Testis (tissue), 3 donors: Measurements from ENCODE around the gene EVC. TPM values are rescaled to one million over a fixed set of nuclear protein-coding genes. Genes with fewer than 3 reads are reported as not detected.

Experiments
- DNase-seq: peaks from one replicate; pipeline ENCODE4 v3.0.0-alpha.2; 2019
- H3K27ac ChIP-seq, 2 donors: fragments of 200-600 bp; sonication (generic); one replicate each; pipeline ENCODE4 v1.5.1; 2019
- H3K27me3 ChIP-seq: fragments of 200-600 bp; sonication (generic); one replicate; pipeline ENCODE4 v1.5.1; 2019
- H3K36me3 ChIP-seq: fragments of 200-600 bp; sonication (generic); one replicate; pipeline ENCODE4 v1.5.1; 2017; ENCODE audit warnings: low read depth; ENCODE audit errors: missing control alignments
- H3K4me1 ChIP-seq: fragments of 200-600 bp; sonication (generic); one replicate; pipeline ENCODE4 v1.5.1; 2019
- H3K4me3 ChIP-seq, 2 donors: fragments of 200-600 bp; sonication (generic); one replicate each; pipeline ENCODE4 v1.5.1; 2017 to 2019
- H3K9me3 ChIP-seq: fragments of 200-600 bp; sonication (generic); one replicate; pipeline ENCODE4 v1.5.1; 2017
- POLR2A ChIP-seq: fragments of 450-650 bp; IDR thresholded peaks from one replicate; pipeline ENCODE4 v1.6.1; 2017; ENCODE audit warnings: antibody characterized with exemption, mild to moderate bottlenecking, moderate library complexity
- WGBS, 2 donors: methylation state at CpG; one replicate each; pipeline ENCODE4 v1.1.5; 2018; 5-methylcytosine and 5-hydroxymethylcytosine counted together
- intact Hi-C: fragments of 100-400 bp; cut with DNase I; formaldehyde crosslinking; loops from one replicate; pipeline ENCODE4 v1.15.1; 2023; ENCODE audit warnings: low total_unique reads
- polyA plus RNA-seq: library from polyadenylated mRNA; stranded (reverse); fragments of 350-450 nt; fragmentation: Illumina TruSeq; extraction: RNeasy Lipid Tissue Mini Kit (QIAGEN cat#74804); gene quantifications from one replicate; pipeline ENCODE4 v1.2.3, GENCODE V29; 2014; ENCODE audit warnings: low read depth, low replicate concordance; ENCODE audit not compliant: insufficient read depth
- total RNA-seq, 2 donors: library from RNA; depleted of rRNA; stranded (reverse); fragments of >200 nt; gene quantifications; one replicate each; pipeline ENCODE4 v1.2.3, GENCODE V29; 2016
- TF ChIP-seq, protein P1 (sequence below), 3 experiments: fragments of 450-650 bp in 2 of 3; fragments of 200-600 bp in 1 of 3; sonication (generic) in 1 of 3; IDR thresholded peaks; one replicate each; pipeline ENCODE4 v1.5.1; 2016 to 2019; ENCODE audit warnings: antibody characterized with exemption in 3 of 3, mild to moderate bottlenecking in 2 of 3, moderate library complexity in 1 of 3

Gene EVC
- total and polyA plus RNA-seq, 3 donors from 2014 or later: 9.0 to 39.6 (median 33.4) TPM

DNA sequence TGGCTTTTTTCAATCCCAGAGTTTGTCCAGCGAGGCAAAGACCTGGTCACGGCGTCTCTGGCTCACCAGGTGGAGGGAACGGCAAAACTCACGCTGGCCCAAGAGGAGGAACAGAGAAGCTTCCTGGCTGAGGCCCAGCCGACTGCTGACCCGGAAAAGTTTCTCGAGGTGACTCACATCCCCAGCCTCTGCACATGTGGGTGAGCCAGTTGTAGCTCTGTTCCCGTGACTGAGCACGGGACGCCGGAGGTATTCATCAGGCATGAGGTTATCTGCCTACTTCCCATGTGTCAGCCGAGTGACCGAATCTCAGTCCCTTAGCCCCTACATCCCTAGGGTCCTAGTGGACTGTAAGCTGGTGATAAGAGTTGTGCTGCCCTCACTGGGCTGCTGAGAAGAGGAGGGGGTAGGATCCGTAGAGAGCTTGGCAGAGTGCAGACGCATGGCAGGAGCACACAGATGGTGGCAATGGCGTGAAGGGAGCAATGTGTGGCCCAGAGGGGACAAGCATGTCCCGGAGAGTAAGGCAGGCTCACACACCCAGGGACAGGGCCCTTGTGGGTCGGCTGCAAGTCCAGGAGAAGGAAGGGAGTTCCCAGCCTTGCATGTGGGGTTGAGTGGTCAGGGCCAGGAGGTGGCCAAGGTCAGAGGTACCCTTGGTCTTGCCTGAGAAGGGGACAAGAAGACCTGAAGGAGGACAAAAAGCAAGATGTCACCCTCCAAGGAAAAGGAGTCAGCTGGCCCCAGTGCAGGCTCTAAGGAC lies 42.9 kb downstream of the EVC start:
- Histone ChIP-seq H3K36me3 (no peaks in the 10 kb centered on the region), H3K27ac (no peak overlapping the region), H3K4me1 (no peaks in the 10 kb centered on the region), H3K27me3 (no peaks in the 10 kb centered on the region), H3K4me3 (no peak overlapping the region), H3K9me3 (no peaks in the 10 kb centered on the region)
- TF ChIP-seq, protein P1, sequence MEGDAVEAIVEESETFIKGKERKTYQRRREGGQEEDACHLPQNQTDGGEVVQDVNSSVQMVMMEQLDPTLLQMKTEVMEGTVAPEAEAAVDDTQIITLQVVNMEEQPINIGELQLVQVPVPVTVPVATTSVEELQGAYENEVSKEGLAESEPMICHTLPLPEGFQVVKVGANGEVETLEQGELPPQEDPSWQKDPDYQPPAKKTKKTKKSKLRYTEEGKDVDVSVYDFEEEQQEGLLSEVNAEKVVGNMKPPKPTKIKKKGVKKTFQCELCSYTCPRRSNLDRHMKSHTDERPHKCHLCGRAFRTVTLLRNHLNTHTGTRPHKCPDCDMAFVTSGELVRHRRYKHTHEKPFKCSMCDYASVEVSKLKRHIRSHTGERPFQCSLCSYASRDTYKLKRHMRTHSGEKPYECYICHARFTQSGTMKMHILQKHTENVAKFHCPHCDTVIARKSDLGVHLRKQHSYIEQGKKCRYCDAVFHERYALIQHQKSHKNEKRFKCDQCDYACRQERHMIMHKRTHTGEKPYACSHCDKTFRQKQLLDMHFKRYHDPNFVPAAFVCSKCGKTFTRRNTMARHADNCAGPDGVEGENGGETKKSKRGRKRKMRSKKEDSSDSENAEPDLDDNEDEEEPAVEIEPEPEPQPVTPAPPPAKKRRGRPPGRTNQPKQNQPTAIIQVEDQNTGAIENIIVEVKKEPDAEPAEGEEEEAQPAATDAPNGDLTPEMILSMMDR (IDR thresholded peaks at IDR 0.05): no peak
- TF ChIP-seq POLR2A: no peak
- no peak for DNase-seq
- intact Hi-C loops: no loop called here
- 90 to 91% methylated on average over 13 to 19 of the region's 19 CpGs for WGBS, 2 donors

DNA sequence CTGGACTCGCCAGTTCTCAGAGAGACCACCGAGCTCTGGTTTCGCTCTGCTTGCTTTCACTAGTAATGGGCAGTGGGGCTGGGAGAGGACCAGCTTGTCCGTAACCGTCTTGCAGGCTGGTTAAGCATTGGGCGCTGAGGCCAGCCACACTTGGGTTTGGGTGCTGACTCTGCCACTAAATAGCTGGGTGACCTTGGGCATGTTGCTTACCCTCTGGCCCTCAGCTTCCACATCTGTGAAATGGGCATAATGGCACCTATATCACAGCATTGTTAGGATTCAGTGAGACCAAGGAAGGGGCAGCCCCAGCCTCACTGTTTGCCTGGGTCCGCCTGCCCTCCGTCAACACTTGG lies 43.5 kb downstream of the EVC start:
- Histone ChIP-seq H3K27ac (no peak overlapping the region), H3K36me3 (no peaks in the 10 kb centered on the region), H3K4me3 (no peak overlapping the region), H3K27me3 (no peaks in the 10 kb centered on the region), H3K9me3 (no peaks in the 10 kb centered on the region), H3K4me1 (no peaks in the 10 kb centered on the region)
- WGBS, 2 donors: 88 to 91% methylated on average over 6 to 8 of the region's 8 CpGs
- no peak for TF ChIP-seq POLR2A
- TF ChIP-seq, protein P1 (IDR thresholded peaks at IDR 0.05): no peak
- intact Hi-C loops: no loop called here
- no peak for DNase-seq

DNA sequence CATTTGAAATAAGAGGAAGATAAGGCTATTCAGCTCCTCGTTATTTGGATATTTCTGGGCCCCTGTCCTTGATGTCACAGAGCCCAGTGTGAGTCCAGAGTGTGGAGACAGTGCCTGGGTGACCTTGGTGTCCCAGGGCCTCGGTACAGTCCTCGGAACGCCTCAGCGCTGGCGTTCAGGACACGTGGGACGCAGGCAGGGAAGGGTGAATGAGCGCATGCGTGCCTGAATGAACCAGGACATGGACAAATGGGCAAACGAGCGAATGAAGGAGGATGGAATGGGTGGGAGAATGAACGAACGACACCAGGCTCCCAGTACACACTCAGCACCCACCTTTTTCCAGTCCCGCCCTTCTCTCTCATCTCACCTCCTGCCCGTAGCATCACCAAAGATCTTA lies 44.2 kb downstream of the EVC start:
- H3K4me3 ChIP-seq: no peak overlapping the region
- H3K9me3 ChIP-seq: no peaks in the 10 kb centered on the region
- no peaks in the 10 kb centered on the region for H3K4me1 ChIP-seq
- H3K27ac ChIP-seq: no peak overlapping the region
- WGBS, 2 donors: 82 to 91% methylated on average over 16 of the region's 16 CpGs
- TF ChIP-seq POLR2A: no peak
- TF ChIP-seq, protein P1 (IDR thresholded peaks at IDR 0.05): no peak
- no peak for DNase-seq
- H3K36me3 ChIP-seq: no peaks in the 10 kb centered on the region
- H3K27me3 ChIP-seq: no peaks in the 10 kb centered on the region
- intact Hi-C loops: no loop called here

DNA sequence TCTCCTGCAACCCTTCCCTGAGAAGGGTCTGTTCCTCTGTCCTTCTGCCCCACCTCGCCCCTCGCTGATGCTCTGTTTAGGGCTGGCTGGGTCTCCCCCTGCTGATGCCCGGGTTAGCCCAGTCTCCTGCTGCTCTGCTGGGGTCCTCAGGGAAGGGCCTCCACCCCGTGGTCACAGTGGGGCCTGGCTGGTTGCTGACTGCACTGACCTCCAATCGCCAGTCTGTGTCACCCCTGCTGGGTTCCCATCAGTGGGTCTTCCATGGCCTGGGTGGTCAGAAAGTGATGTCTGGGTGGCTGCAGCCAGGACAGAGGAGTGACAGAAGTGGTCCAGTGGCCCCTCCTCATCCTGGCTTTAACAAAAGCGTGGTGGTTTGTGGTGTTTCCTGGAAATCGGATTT lies 44.7 kb downstream of the EVC start:
- intact Hi-C loops: no loop called here
- Histone ChIP-seq H3K27me3 (no peaks in the 10 kb centered on the region), H3K27ac (no peak overlapping the region), H3K36me3 (no peaks in the 10 kb centered on the region), H3K9me3 (no peaks in the 10 kb centered on the region), H3K4me1 (no peaks in the 10 kb centered on the region), H3K4me3 (no peak overlapping the region)
- WGBS, 2 donors: 87% methylated on average over 7 of the region's 7 CpGs
- no peak for DNase-seq
- TF ChIP-seq, protein P1 (IDR thresholded peaks at IDR 0.05): no peak
- no peak for TF ChIP-seq POLR2A

DNA sequence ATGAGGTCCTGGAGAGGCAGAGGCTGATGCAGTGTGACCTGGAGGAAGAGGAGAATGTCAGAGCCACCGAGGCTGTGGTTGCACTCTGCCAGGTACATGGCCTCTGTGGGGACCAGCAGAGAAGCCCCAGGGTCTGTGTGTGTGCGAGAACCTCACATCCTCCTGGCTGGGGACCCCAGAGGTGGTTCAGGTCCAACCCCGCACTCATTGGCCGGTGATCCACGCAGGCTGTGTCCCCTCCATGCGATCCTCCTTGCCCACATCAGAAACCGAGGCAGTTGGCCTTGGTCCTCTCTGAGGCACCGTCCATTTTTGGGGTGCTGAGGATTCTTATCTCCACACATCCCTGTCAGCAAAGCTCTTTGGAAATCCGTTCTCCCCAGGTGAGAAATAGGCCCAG lies 45.3 kb downstream of the EVC start:
- Histone ChIP-seq H3K36me3 (no peaks in the 10 kb centered on the region), H3K27me3 (no peaks in the 10 kb centered on the region), H3K4me1 (no peaks in the 10 kb centered on the region), H3K4me3 (no peak overlapping the region), H3K9me3 (no peaks in the 10 kb centered on the region), H3K27ac (no peak overlapping the region)
- WGBS, 2 donors: 96 to 97% methylated on average over 9 of the region's 9 CpGs
- TF ChIP-seq POLR2A: no peak
- TF ChIP-seq, protein P1 (IDR thresholded peaks at IDR 0.05): no peak
- intact Hi-C loops: no loop called here
- no peak for DNase-seq
